ENCODE results near the gene TRPM4.
"Not testable (repeated sequence)": the region's sequence is repeated elsewhere in the genome, so short reads cannot be mapped to it uniquely, and the experiment has no call there.

TRPM4 gene

DNA sequence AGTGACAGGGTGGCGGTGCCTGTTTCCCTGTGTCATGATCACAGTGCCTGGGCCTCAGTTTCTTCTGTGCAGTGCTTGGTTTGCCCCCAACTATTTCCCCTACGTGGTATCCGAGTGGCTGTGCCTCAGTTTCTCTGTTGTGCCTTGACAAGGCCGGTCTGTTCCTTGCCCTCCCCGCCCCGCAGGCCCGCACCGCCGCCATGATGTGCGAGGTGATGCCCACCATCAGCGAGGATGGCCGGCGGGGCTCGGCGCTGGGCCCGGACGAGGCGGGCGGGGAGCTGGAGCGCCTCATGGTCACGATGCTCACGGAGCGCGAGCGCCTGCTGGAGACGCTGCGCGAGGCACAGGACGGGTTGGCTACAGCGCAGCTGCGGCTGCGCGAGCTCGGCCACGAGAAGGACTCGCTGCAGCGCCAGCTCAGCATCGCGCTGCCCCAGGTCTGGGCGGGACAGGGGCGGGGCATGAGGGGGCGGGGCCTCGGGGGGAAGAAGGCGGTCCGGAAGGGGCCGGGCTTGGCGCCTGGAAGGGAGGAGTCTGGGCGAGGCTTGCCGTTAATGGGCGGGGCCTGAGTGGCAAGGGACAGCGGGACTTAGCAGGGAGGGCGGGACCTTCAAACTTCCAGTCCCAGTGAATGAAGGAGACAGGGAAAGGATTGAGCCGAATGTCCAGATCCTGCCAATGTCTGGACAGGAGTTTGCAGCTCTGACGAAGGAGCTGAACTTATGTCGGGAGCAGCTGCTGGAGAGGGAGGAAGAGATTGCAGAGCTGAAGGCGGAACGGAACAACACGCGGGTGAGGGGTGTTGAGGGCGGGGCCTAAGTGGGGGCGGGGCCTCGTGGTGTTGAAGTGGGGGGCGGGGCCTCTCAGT lies 29.7 kb upstream of the TRPM4 start:
- peak; percentile 96 for DNase-seq

DNA sequence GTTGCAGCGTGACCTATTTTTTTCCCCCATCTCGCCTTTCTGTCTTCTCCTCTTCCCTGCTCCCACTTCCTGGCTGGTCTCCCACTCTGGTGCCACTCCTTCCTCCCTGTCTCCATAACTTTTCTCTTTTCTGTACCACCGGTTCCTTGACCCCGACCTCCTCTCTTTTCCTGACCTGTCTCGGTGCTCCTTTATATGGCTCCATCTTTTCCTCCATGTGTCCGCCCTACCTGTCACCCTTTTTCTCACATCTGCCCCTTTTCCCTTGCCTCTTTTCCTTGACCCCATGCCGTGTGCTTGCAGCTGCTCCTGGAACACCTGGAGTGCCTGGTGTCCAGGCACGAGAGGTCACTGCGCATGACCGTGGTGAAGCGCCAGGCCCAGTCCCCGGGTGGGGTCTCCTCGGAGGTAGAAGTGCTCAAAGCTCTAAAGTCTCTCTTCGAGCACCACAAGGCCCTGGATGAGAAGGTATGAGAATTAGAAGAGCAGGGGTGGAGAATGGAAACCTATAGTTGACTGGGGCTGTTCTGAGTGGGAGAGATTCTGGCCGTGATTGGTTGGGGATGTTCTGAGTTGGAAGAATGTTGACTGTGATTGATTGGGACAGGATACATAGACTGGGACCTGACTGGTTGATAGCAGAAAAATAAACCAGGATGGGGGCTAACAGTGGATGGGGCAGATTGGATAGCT lies 28.9 kb upstream of the TRPM4 start:
- DNase-seq = no peak

DNA sequence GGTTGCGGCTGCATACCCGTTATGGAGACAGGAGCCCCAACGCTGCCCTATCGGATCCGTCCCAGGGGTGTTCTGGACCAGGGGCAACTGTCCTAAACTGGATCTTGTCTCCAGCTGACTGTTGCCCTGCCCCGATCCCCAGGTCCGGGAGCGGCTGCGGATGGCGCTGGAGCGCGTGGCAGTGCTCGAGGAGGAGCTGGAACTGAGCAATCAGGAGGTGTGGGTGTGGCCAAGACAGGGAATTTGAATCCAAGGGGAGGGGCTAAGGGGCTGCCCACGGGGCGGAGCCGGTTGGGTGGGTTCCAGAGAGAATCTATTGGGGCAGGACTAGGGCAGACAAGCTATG lies 28.4 kb upstream of the TRPM4 start:
- DNase-seq = no peak

DNA sequence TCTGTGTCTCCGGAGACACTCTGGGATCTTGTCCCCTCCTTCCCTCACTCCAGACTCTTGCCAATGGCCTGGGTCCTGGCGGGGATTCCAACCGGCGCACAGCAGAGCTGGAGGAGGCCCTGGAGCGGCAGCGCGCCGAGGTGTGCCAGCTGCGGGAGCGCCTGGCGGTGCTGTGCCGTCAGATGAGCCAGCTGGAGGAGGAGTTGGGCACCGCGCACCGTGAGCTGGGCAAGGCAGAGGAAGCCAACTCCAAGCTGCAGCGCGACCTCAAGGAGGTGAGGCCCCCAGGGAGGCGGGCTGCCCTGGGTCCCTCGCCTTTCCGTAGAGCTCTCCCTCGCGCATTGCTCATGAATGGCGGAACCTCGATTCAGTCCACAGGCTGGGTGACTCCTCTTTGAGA lies 27.3 kb upstream of the TRPM4 start:
- no peak for DNase-seq

DNA sequence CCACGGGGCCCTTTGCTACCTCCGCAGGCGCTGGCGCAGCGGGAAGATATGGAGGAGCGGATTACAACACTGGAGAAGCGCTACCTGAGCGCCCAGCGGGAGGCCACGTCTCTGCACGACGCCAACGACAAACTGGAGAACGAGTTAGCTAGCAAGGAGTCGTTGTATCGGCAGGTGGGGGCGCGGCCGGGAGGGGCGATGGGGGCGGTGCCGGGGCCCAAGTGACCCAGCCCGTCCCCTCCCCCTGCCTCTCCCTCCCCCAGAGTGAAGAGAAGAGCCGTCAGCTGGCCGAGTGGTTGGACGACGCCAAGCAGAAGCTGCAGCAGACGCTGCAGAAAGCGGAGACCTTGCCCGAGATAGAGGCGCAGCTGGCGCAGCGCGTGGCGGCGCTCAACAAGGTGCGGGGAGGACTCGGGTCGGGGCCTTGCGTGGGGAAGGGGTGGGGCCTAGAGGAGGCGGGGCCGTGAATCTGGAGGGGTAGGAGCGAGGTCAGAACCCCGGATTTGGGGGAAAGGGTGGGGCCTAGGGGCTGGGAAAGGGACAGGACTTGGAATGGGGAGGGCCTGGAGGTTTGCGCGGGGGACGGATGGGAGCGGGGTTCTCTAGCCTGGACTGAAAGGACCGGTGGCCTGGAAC lies 24.5 kb upstream of the TRPM4 start:
- peak; percentile 74 for DNase-seq

DNA sequence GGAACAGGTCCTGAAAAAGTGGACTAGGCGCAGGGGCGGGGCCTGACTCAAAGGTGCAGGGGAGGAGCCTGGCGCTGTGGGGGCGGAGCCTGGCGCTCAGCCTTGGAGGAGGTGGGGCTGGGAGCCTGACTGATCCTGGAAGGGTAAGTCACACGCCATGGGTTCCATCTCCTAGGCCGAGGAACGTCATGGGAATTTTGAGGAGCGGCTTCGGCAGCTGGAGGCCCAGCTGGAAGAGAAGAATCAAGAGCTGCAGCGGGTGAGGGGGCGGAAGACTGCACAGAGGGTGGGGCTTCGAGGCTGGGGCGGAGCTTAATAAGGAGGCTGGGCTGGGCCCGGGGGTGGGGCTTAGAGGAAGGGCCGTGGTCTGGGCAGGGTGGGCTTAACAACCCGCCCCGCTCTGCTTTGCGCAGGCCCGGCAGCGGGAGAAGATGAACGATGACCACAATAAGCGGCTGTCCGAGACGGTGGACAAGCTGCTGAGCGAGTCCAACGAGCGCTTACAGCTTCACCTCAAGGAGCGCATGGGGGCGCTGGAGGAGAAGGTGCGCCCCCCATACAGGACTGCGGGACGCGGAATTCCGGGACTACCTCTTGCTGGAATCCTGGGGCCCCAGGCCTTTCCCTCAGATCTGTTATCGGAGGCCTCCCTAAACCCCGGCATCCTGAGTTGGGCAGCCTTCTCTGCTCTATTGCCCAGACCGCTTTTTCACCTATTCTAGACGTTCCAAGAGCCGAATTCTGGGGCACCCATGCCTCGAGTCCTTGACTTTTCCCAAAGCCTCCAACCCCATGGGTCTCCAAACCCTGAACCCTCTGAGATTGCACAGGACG lies 23.8 kb upstream of the TRPM4 start:
- peak; percentile 75 for DNase-seq

DNA sequence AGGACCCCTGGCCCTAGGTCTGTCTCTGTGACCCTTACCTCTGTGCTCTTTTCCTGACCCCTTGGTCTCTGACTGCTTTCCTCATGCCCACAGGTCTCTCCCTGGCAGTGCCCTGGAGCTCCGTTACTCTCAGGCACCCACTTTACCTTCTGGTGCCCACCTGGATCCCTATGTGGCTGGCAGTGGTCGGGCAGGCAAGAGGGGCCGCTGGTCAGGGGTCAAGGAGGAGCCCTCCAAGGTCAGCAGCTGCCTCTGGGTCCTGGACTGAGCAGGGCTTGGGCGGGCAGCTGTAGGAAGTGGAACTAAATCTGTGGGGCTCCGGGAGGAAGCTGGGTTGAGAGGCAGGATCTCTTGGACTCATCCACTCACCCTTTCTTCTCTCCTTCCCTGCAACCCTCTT lies 21.9 kb upstream of the TRPM4 start:
- no peak for DNase-seq

DNA sequence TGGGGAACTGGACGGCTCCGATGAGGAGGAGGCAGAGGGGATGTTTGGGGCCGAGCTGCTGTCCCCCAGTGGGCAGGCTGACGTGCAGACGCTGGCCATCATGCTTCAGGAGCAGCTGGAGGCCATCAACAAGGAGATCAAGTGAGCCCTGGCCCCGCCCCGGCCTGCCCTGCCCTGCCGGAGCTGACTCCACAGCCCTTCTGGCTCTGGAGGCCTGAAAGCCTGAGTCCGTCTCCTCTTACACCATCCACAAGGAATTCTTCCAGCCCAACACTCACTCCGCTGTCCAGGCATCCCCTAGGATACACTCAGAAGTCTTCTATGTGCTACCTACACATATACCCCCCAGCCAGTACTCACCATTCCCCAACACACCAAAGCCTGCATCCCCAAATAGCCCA lies 20.8 kb upstream of the TRPM4 start:
- DNase-seq = no peak

DNA sequence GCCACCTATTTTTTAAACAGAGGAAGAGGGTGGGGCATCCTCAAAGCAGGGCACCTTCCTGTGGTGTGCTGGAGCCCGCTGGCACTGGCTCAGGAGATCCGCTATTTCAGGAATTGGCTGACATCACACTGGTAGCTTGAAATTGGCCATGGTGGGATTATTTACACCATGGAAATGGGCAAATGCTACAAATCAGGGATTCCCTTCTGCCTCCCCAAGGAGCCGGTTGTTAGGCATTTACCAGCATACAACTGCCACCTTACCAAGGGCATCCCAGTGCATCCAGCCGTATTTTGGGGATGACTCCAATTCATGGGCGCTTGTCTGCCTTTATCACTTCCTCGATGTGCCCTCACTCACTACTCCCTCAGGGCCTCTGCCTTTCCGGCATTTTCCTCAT lies 16.6 kb upstream of the TRPM4 start:
- no peak for DNase-seq

DNA sequence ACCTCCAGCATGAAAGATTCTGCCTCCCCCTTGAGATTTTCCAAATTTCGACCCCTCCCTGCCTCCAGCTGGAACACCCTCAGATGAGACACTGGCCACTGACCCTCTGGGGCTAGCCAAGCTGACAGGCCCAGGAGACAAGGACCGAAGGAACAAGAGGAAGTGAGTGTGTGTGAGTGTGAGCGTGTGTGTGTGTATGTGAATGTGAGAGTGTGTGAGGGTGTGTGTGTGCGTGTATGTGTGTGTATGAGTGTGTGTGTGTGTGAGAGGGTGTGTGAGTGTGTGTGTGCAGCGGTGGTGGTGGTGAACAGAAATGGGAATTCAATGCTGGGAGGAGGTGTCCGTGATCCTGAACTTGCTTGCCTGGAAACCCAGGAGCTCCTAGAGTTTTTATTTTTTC lies 16.2 kb upstream of the TRPM4 start:
- DNase-seq = no peak

DNA sequence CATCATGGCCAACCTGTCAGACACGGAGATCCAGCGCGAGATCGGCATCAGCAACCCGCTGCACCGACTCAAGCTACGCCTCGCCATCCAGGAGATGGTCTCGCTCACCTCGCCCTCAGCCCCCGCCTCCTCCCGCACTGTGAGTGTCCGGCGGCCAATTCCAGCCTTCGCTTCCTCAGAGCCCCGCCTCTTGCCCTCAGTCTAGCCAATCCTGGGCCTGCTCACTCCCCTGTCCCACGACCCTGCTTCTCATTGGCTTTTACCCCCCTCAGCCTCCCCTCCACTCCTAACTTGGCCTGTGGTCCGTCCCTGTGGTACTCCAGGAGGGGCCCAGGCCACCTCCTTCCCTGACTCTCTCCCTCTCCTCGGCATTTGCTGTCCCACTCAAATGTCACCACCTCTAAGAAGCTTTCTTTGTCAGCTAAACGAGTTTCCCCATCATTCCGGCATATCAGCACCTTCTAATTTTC lies 14.7 kb upstream of the TRPM4 start:
- DNase-seq = peak; percentile 72

DNA sequence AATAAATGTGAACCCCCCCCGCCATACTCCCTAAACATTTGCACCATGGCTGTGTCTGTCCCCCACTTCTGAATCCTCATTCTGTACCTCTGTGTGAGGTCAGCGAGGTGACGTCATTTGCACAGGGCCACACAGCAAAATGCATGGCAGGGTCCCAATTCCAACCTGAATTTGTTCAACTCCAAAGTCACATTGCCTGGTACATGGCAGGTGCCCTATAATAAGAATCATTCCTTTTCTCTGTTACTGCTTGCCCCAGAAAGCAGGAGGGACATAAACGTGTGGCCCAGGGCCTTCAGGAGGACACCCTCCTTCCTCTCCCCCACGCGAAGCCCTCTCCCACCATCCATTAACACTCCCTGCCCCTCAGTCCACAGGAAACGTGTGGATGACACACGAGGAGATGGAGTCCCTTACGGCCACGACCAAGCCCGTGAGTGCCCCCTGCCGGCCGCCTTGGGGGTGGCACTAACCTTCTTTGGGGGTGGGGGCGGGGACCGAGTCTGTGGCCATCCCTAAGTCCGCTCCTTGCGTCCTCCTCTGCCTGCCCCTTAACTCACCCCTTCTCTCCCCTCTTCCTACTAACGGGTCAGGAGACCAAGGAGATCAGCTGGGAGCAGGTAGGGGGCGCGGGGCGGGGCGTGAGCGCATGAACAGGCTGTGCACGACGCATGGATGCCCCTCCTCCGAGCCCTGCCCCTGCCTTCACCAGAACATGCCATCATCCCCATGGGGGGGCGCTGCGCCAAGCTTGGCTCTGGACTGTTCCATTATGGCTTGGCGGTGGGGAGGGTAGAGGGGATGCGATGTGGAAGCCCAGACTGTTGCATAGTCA lies 11.8 kb upstream of the TRPM4 start:
- DNase-seq = peak; percentile 86

DNA sequence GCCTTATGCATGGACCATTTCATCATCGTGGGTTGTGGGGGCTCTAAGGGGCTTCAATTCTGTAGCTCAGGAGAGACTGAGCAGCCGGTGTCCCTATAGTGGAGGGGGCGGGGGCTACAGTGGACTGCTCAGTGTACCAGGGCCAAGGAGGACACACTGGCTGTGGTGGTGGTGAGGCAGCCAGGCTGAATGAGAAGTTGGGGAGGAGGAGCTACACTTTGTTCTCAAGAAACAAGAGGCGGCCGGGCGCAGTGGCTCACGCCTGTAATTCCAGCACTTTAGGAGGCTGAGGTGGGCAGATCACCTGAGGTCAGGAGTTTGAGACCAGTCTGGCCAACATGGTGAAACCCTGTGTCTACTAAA lies 11.2 kb upstream of the TRPM4 start:
- not testable (repeated sequence) for DNase-seq

DNA sequence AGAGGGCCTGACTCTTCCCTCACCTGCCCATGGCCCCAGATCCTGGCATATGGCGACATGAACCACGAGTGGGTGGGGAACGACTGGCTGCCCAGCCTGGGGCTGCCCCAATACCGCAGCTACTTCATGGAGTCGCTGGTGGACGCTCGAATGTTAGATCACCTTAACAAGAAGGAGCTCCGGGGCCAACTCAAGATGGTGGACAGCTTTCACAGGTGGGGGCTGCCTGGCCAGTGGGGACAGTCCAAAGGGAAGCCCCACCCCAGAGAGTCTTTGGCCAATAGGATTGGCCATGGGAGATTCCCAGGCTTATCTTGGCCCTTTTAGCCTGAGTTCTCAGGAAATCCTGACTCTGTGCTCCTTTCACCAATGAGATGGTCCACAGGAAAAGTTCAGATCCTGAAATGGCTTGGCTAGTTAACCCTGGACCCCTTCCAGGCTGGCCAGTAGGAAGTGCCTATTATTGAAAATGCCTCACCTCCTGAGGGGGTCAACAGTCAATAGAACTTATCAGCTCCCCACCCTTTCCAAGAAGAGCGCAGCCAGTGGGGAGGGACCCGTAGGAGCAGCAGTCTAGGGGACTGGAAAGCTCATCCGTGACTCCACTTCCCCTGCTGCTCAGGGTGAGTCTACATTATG lies 9.4 kb upstream of the TRPM4 start:
- DNase-seq = no peak

DNA sequence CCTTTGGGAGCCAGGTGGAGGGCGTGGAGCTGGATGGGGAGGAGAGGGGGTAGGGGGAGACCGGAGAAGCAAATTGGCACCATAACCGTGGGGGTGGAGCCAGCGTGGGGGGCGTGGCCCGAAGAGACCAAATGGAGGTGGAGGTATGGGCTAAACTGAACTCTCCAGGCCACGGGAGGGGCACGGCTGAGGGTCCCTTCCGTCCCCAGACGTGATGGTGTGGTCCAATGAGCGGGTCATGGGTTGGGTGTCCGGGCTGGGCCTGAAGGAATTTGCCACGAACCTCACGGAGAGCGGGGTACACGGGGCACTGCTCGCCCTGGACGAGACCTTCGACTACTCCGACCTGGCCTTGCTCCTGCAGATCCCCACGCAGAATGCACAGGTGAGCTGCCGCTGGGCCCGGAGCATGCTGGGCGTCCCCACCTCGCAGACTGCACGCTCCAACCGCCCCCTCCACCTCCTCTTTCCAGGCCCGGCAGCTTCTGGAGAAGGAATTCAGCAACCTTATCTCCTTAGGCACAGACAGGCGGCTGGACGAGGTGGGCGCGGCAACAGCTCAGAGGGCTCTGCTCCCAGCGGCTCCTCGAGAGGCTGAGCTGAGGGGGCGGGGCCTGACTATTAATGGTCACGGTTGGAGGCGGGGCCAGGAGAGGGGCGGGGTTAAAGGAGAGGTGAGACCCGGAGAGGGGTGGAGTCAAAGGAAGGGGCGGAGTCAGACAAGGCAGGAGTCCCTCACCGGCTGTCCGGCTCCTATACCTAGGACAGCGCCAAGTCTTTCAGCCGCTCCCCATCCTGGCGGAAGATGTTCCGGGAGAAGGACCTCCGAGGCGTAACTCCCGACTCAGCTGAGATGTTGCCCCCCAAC lies 8.6 kb upstream of the TRPM4 start:
- peak; percentile 83 for DNase-seq

DNA sequence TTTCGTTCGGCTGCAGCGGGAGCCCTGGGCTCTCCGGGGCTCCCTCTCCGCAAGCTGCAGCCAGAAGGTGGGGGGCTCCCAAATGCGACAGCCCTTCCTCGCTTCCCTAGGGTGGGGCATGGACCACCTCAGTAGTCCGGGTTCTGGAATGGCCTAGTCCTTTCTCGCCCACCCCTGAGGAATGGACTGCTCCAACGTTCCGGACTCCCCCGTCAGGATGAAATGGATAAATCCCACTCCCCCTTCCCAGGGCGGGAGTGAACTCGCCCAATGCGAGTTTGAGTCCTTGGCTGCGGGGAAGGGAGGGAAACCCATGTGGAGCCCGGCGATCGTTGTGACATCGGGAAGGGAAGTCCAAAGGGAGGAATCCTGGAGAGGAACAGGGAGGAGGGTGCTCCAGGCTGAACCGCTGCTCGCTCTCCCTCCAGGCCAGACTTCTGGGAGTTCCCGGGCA lies 7.9 kb upstream of the TRPM4 start:
- DNase-seq = no peak

DNA sequence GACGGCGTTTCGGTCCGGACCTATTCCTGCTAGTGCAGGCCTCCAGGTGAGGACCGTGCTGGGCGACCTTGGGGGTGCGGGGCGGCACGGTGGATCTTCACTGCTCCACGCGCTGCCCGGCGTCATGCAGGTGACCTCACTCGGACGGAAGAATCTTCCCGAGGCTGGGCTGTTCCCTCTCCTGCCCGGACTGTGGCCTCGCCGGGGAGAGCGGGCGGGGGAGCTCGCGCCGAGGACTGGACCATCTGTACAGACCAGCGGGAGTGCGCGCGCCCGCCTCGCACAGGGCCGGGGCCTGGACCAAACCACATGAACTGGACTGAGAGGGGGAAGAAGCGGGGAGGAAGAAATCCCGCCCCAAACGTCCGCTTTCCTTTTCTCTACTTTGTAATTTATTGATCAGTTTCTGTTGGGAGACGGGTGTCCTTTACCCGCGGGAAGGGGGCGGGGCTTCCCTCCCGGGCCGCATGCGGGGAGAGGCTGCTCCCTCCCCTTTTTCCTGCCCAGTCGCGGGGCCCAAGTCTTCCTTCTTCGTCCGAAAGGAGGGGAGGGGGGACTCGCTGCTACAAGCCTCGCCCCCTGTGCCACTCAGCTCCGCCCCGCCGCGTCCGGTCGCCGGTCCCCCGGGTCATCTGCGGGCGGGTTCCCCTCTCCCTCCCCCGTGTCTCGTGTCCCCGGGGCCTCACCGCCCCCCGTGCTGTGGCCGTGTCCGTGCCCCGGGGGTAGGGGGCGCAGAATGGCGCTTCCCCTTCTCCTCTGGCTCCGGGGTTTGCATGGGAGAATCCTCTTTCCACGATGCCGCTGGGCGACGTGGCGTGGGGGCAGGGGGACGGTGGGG lies 7.3 kb upstream of the TRPM4 start:
- DNase-seq = peak; percentile 70

DNA sequence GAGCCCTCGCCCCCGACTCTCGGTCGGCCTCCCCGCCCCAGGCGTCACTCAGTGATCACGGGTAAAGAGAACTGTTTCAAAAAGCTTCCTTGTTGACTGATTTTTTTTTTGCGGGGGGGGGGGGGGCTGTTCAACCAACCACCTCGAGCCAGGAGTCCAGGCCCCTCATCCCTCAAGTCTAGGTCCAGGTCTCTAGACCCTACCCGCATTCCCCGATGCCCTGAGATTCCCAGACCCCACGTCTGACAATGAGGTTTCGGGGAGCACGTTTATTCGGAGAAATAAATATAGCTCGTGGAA lies 6.7 kb upstream of the TRPM4 start:
- no peak for DNase-seq

DNA sequence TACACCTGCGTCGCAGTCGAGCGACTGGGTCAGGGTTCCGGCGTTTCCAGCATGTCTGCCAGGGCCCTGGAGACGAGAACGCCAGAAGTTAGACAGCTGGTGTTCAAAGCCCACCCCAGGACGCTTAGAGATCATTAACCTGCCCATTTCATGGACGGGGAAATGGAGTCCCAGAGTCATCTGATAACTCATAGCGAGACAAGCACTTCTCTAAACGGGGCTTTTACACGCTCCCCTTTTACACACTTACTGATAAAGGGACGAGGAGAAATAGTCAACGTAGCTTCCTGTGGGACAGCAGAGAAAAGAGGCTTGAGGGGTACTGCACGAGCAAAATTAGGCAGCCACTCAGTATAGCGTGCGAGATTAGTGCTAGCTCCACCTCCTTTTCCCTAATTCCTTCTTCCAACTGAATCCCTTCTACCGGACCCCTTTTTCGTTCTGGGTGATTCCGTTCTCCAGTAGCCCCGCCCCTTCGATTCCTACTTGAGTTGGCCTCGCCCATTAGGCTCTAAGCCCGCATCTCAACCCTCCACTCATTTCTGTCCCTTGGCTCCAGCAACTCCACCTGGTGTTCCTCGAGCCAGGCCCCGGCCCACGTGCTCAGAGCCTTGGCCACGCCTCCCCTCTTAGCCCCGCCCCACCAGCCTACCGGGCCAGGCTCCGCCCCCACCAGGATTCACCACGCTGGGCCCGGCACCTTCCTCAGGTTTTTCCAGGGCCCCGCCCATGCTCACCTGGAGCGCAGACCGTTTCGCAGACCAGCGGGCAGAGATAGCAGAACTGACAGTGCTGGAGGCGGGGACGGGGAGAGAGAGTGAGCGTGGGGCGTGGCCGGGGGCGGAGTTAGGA lies 6.1 kb upstream of the TRPM4 start:
- peak; percentile 40 for DNase-seq
